IMR-90 (cell line): ENCODE results near the gene EDDM13. TPM values are rescaled to one million over a fixed set of nuclear protein-coding genes. Genes with fewer than 3 reads are reported as not detected.
"Not testable (repeated sequence)": the region's sequence is repeated elsewhere in the genome, so short reads cannot be mapped to it uniquely, and the experiment has no call there.

Experiments
- ATAC-seq: fragments of 200-7000 bp; cut with Tn5 transposase; 2 replicates; pipeline ENCODE4 v1.9.1; 2020; ENCODE audit warnings: low read depth, mild to moderate bottlenecking, moderate library complexity
- BruUV-seq: library from RNA; stranded (reverse); fragments of 400-500 nt; replicated peaks from 2 replicates; lab custom pipeline; 2021; lab: Mats Ljungman, UMichigan
- CTCF ChIA-PET: fragments of 300-600 bp; formaldehyde crosslinking; extraction: SDS; loops from one replicate; lab custom pipeline; 2021; ENCODE audit warnings: antibody characterized with exemption; lab: Yijun Ruan, JAX
- POLR2A ChIA-PET: fragments of 300-600 bp; sonication (Branson Sonifier 250); formaldehyde crosslinking; loops from one replicate; lab custom pipeline; 2022; ENCODE audit warnings: antibody characterized with exemption; ENCODE audit not compliant: unreplicated experiment; lab: Charles Lee
- DNase-seq: peaks from one replicate; pipeline ENCODE4 v3.0.0; 2013
- H2AFZ ChIP-seq: replicated peaks from 2 replicates; pipeline ENCODE3; 2013; ENCODE audit warnings: low read length, mild to moderate bottlenecking; ENCODE audit not compliant: poor library complexity
- H2AK5ac ChIP-seq: 2 replicates; pipeline ENCODE4 v1.6.1; 2013; ENCODE audit warnings: low read depth, low read length, inconsistent platforms
- H2AK9ac ChIP-seq: replicated peaks from 2 replicates; pipeline ENCODE3; 2013; ENCODE audit warnings: mild to moderate bottlenecking, low read depth, low read length, moderate library complexity; ENCODE audit not compliant: poor library complexity
- H2BK120ac ChIP-seq: 2 replicates; pipeline ENCODE4 v1.6.1; 2013; ENCODE audit warnings: low read depth, low read length, inconsistent platforms
- H2BK15ac ChIP-seq: 3 replicates; pipeline ENCODE4 v1.6.1; 2013; ENCODE audit warnings: low read depth, low read length, inconsistent platforms
- H2BK20ac ChIP-seq: 2 replicates; pipeline ENCODE4 v1.6.1; 2013; ENCODE audit warnings: low read depth, mild to moderate bottlenecking, inconsistent platforms, low read length, moderate library complexity
- H2BK5ac ChIP-seq: 2 replicates; pipeline ENCODE4 v1.6.1; 2013; ENCODE audit warnings: mild to moderate bottlenecking, low read depth, low read length, inconsistent platforms; ENCODE audit not compliant: poor library complexity, severe bottlenecking
- H3K14ac ChIP-seq: replicated peaks from 2 replicates; pipeline ENCODE4 v1.6.1; 2013; ENCODE audit warnings: low read depth, low read length, inconsistent platforms
- H3K18ac ChIP-seq: 2 replicates; pipeline ENCODE4 v1.6.1; 2013; ENCODE audit warnings: low read depth, low read length, control low read depth
- H3K23ac ChIP-seq: 2 replicates; pipeline ENCODE4 v1.6.1; 2013; ENCODE audit warnings: low read depth, low read length, inconsistent platforms
- H3K27ac ChIP-seq: 2 replicates; pipeline ENCODE4 v1.5.1; 2013; ENCODE audit warnings: mild to moderate bottlenecking, control low read depth, low read length; ENCODE audit not compliant: insufficient read depth
- H3K27me3 ChIP-seq: 2 replicates; pipeline ENCODE4 v1.6.1; 2013; ENCODE audit warnings: low read length; ENCODE audit not compliant: control insufficient read depth, insufficient read depth
- H3K36me3 ChIP-seq: 2 replicates; pipeline ENCODE4 v1.6.1; 2013; ENCODE audit warnings: low read length, mixed read lengths; ENCODE audit not compliant: control insufficient read depth, insufficient read depth
- H3K4ac ChIP-seq: 2 replicates; pipeline ENCODE4 v1.6.1; 2013; ENCODE audit warnings: low read depth, low read length, inconsistent platforms
- H3K4me1 ChIP-seq: 2 replicates; pipeline ENCODE4 v1.6.1; 2013; ENCODE audit warnings: low read length, mixed read lengths; ENCODE audit not compliant: control insufficient read depth, insufficient read depth
- H3K4me2 ChIP-seq: 2 replicates; pipeline ENCODE4 v1.6.1; 2013; ENCODE audit warnings: low read depth, mild to moderate bottlenecking, control low read depth, low read length, moderate library complexity
- H3K4me3 ChIP-seq: 2 replicates; pipeline ENCODE4 v1.5.1; 2013; ENCODE audit warnings: low read depth, mild to moderate bottlenecking, control low read depth, low read length, moderate library complexity; ENCODE audit not compliant: insufficient read depth
- H3K56ac ChIP-seq: 2 replicates; pipeline ENCODE4 v1.6.1; 2013; ENCODE audit warnings: low read length, inconsistent platforms; ENCODE audit not compliant: insufficient read depth; ENCODE audit errors: extremely low read depth
- H3K79me1 ChIP-seq, 2 experiments: 2 replicates each; pipeline ENCODE4 v1.6.1; 2013; ENCODE audit warnings: low read length in 2 of 2, inconsistent platforms in 1 of 2, low read depth in 1 of 2
- H3K9ac ChIP-seq: 2 replicates; pipeline ENCODE4 v1.6.1; 2013; ENCODE audit warnings: low read depth, low read length, control low read depth
- H3K9me1 ChIP-seq: 2 replicates; pipeline ENCODE4 v1.6.1; 2013; ENCODE audit warnings: low read length, inconsistent platforms; ENCODE audit not compliant: insufficient read depth
- H3K9me3 ChIP-seq: 2 replicates; pipeline ENCODE4 v1.6.1; 2013; ENCODE audit warnings: low read length; ENCODE audit not compliant: control insufficient read depth, insufficient read depth
- H4K20me1 ChIP-seq: 2 replicates; pipeline ENCODE4 v1.6.1; 2013; ENCODE audit warnings: low read length, inconsistent platforms; ENCODE audit not compliant: insufficient read depth
- H4K5ac ChIP-seq: 2 replicates; pipeline ENCODE4 v1.6.1; 2013; ENCODE audit warnings: mild to moderate bottlenecking, low read depth, low read length, control low read depth
- H4K8ac ChIP-seq, 2 experiments: 2 replicates each; pipeline ENCODE4 v1.6.1; 2013; ENCODE audit warnings: low read depth in 2 of 2, low read length in 2 of 2, control low read depth in 1 of 2, inconsistent platforms in 1 of 2
- H4K91ac ChIP-seq: 2 replicates; pipeline ENCODE4 v1.6.1; 2013; ENCODE audit warnings: low read depth, low read length, inconsistent platforms; ENCODE audit not compliant: insufficient read depth
- WGBS, 2 experiments: methylation state at CpG; one replicate each; pipeline versions ENCODE4 v1.1.5 to v1.1.7; 2013; ENCODE audit warnings: missing lambda C conversion rate in 2 of 2; ENCODE audit not compliant: insufficient read length in 1 of 2; ENCODE audit errors: extremely low coverage in 2 of 2; 5-methylcytosine and 5-hydroxymethylcytosine counted together
- dilution Hi-C: fragments of 300-500 bp; cut with HindIII; formaldehyde crosslinking; loops from one replicate; pipeline ENCODE4 v1.14.3; 2018; ENCODE audit warnings: low sequenced_read_pairs; ENCODE audit not compliant: unreplicated experiment
- in situ Hi-C: fragments of 300-500 bp; cut with MboI; formaldehyde crosslinking; loops from 3 replicates; pipeline ENCODE4 v1.14.3; 2019; ENCODE audit warnings: low sequenced_read_pairs, inconsistent platforms, mixed read lengths
- intact Hi-C: fragments of 100-400 bp; cut with micrococcal nuclease; formaldehyde crosslinking; loops from 2 replicates; pipeline ENCODE4 v1.10.0; 2022
- polyA plus RNA-seq, 3 experiments: library from polyadenylated mRNA; depleted of rRNA; stranded (reverse); fragments of >200 nt; gene quantifications; 2 replicates each; pipeline ENCODE4 v1.2.3, GENCODE V29; 2012; ENCODE audit warnings: low replicate concordance in 1 of 3
- total RNA-seq: library from RNA; depleted of rRNA; stranded (reverse); fragments of >200 nt; gene quantifications from 2 replicates; pipeline ENCODE4 v1.2.3, GENCODE V29; 2012

Gene EDDM13
- total and polyA plus RNA-seq, 2 of the 4 experiments (the other 2 are of a cell fraction): not detected

- H3K4me3 ChIP-seq, H3K9ac ChIP-seq, DNase-seq, intact Hi-C loops, H4K5ac ChIP-seq, H2BK15ac ChIP-seq, dilution Hi-C loops, H3K9me3 ChIP-seq, in situ Hi-C loops, H3K4ac ChIP-seq, H3K56ac ChIP-seq, H2AFZ ChIP-seq, H3K9me1 ChIP-seq, H3K4me1 ChIP-seq, H4K8ac ChIP-seq, H2BK20ac ChIP-seq, ATAC-seq, H3K23ac ChIP-seq, H4K91ac ChIP-seq, H3K18ac ChIP-seq, CTCF ChIA-PET, H3K79me1 ChIP-seq, H2BK5ac ChIP-seq, H3K36me3 ChIP-seq, H4K20me1 ChIP-seq, H3K4me2 ChIP-seq, H2AK5ac ChIP-seq, H2AK9ac ChIP-seq, H3K27me3 ChIP-seq, BruUV-seq, H2BK120ac ChIP-seq, H3K14ac ChIP-seq, POLR2A ChIA-PET, H3K27ac ChIP-seq: not testable (repeated sequence)
- WGBS, 2 experiments: no CpG with 5 or more reads among the region's 8 CpGs
These were observed 64.5 kb downstream of the EDDM13 start for GRCh38 chr19:56337077-56337476.

GRCh38 chr19:56339031-56339430, 66.5 kb downstream of the EDDM13 start:
- POLR2A ChIA-PET, H3K23ac ChIP-seq, H2BK15ac ChIP-seq, H3K14ac ChIP-seq, H3K9me3 ChIP-seq, H3K9me1 ChIP-seq, dilution Hi-C loops, DNase-seq, H3K56ac ChIP-seq, H4K20me1 ChIP-seq, H2BK5ac ChIP-seq, BruUV-seq, CTCF ChIA-PET, H3K27me3 ChIP-seq, H2BK20ac ChIP-seq, H2AK9ac ChIP-seq, H3K4me3 ChIP-seq, intact Hi-C loops, H3K4ac ChIP-seq, H3K4me1 ChIP-seq, H3K27ac ChIP-seq, H4K8ac ChIP-seq, in situ Hi-C loops, H4K91ac ChIP-seq, H4K5ac ChIP-seq, H3K4me2 ChIP-seq, ATAC-seq, H3K18ac ChIP-seq, H2AK5ac ChIP-seq, H2AFZ ChIP-seq, H3K36me3 ChIP-seq, H2BK120ac ChIP-seq, H3K79me1 ChIP-seq, H3K9ac ChIP-seq: not testable (repeated sequence)
- no CpG with 5 or more reads among the region's 10 CpGs for WGBS, 2 experiments
